Measurements from ENCODE around the gene LHX4.

Gene LHX4

GRCh38 chr1:180265201-180265600, 35.1 kb downstream of the LHX4 start:
- Histone ChIP-seq H3K27me3 (ENCODE audit: low read depth) (no peaks in the 10 kb centered on the region), H3K4me3 (no peak overlapping the region), H3K4me1 (no peaks in the 10 kb centered on the region), H3K36me3 (replicated peaks) (peaks cover 2% of the 10 kb centered on the region), H3K9me3 (no peaks in the 10 kb centered on the region)
- no peak for DNase-seq (ENCODE audit: low spot score in 2 of 2)
- in situ Hi-C loops (cut with MboI; ENCODE audit: low sequenced_read_pairs) = loop anchor here (10.0 kb wide), 1 partner anchor 60 kb away; no protein-coding TSS in a partner anchor

GRCh38 chr1:180265871-180266270, 35.8 kb downstream of the LHX4 start:
- in situ Hi-C loops (cut with MboI; ENCODE audit: low sequenced_read_pairs) = loop anchor here (10.0 kb wide), 1 partner anchor 61 kb away; no protein-coding TSS in a partner anchor
- H3K9me3 ChIP-seq = no peaks in the 10 kb centered on the region
- H3K4me3 ChIP-seq = no peak overlapping the region
- no peak for DNase-seq (ENCODE audit: low spot score in 2 of 2)
- peaks cover 3% of the 10 kb centered on the region for H3K36me3 ChIP-seq (replicated peaks)
- no peaks in the 10 kb centered on the region for H3K4me1 ChIP-seq
- H3K27me3 ChIP-seq (ENCODE audit: low read depth) = no peaks in the 10 kb centered on the region

GRCh38 chr1:180266275-180267210, 36.5 kb downstream of the LHX4 start:
- in situ Hi-C loops (cut with MboI; ENCODE audit: low sequenced_read_pairs) = loop anchor here (10.0 kb wide), 1 partner anchor 62 kb away; no protein-coding TSS in a partner anchor
- DNase-seq (ENCODE audit: low spot score in 2 of 2) = no peak
- Histone ChIP-seq H3K27me3 (ENCODE audit: low read depth) (no peaks in the 10 kb centered on the region), H3K4me3 (no peak overlapping the region), H3K4me1 (no peaks in the 10 kb centered on the region), H3K36me3 (replicated peaks) (peaks cover 7% of the 10 kb centered on the region), H3K9me3 (no peaks in the 10 kb centered on the region)

GRCh38 chr1:180267211-180267561, 37.1 kb downstream of the LHX4 start:
- Histone ChIP-seq H3K27me3 (ENCODE audit: low read depth) (no peaks in the 10 kb centered on the region), H3K9me3 (no peaks in the 10 kb centered on the region), H3K36me3 (replicated peaks) (peaks cover 7% of the 10 kb centered on the region), H3K4me1 (no peaks in the 10 kb centered on the region), H3K4me3 (no peak overlapping the region)
- in situ Hi-C loops (cut with MboI; ENCODE audit: low sequenced_read_pairs) = loop anchor here (10.0 kb wide), 1 partner anchor 62 kb away; no protein-coding TSS in a partner anchor
- no peak for DNase-seq (ENCODE audit: low spot score in 2 of 2)

- H3K27me3 ChIP-seq (ENCODE audit: low read depth) = no peaks in the 10 kb centered on the region
- H3K36me3 ChIP-seq (replicated peaks) = peaks cover 7% of the 10 kb centered on the region
- H3K9me3 ChIP-seq = no peaks in the 10 kb centered on the region
- no peak for DNase-seq (ENCODE audit: low spot score in 2 of 2)
- in situ Hi-C loops (cut with MboI; ENCODE audit: low sequenced_read_pairs) = loop anchor here (10.0 kb wide), 1 partner anchor 63 kb away; no protein-coding TSS in a partner anchor
- no peak overlapping the region for H3K4me3 ChIP-seq
- no peaks in the 10 kb centered on the region for H3K4me1 ChIP-seq
Measured at GRCh38 chr1:180267761-180268555, 37.9 kb downstream of the LHX4 start.

GRCh38 chr1:180268556-180269075, 38.6 kb downstream of the LHX4 start:
- H3K27me3 ChIP-seq (ENCODE audit: low read depth) = no peaks in the 10 kb centered on the region
- H3K4me3 ChIP-seq = no peak overlapping the region
- no peaks in the 10 kb centered on the region for H3K4me1 ChIP-seq
- H3K9me3 ChIP-seq = no peaks in the 10 kb centered on the region
- in situ Hi-C loops (cut with MboI; ENCODE audit: low sequenced_read_pairs) = loop anchor here (10.0 kb wide), 1 partner anchor 64 kb away; no protein-coding TSS in a partner anchor
- peaks cover 14% of the 10 kb centered on the region for H3K36me3 ChIP-seq (replicated peaks)
- DNase-seq (ENCODE audit: low spot score in 2 of 2) = no peak

GRCh38 chr1:180269645-180270529, 39.8 kb downstream of the LHX4 start:
- H3K27me3 ChIP-seq (ENCODE audit: low read depth) = no peaks in the 10 kb centered on the region
- in situ Hi-C loops (cut with MboI; ENCODE audit: low sequenced_read_pairs) = loop anchor here (10.0 kb wide), 1 partner anchor 65 kb away; no protein-coding TSS in a partner anchor
- DNase-seq (ENCODE audit: low spot score in 2 of 2) = no peak
- no peak overlapping the region for H3K4me3 ChIP-seq
- no peaks in the 10 kb centered on the region for H3K4me1 ChIP-seq
- H3K9me3 ChIP-seq = no peaks in the 10 kb centered on the region
- peaks cover 25% of the 10 kb centered on the region for H3K36me3 ChIP-seq (replicated peaks)

- Histone ChIP-seq H3K9me3 (no peaks in the 10 kb centered on the region), H3K36me3 (replicated peaks) (peaks cover 29% of the 10 kb centered on the region), H3K4me1 (no peaks in the 10 kb centered on the region), H3K4me3 (no peak overlapping the region), H3K27me3 (ENCODE audit: low read depth) (no peaks in the 10 kb centered on the region)
- in situ Hi-C loops (cut with MboI; ENCODE audit: low sequenced_read_pairs) = no loop called here
- no peak for DNase-seq (ENCODE audit: low spot score in 2 of 2)
Measured at GRCh38 chr1:180270530-180271271, 40.6 kb downstream of the LHX4 start.

GRCh38 chr1:180271272-180272255, 41.5 kb downstream of the LHX4 start:
- no peak for DNase-seq (ENCODE audit: low spot score in 2 of 2)
- H3K27me3 ChIP-seq (ENCODE audit: low read depth) = no peaks in the 10 kb centered on the region
- in situ Hi-C loops (cut with MboI; ENCODE audit: low sequenced_read_pairs) = no loop called here
- H3K9me3 ChIP-seq = no peaks in the 10 kb centered on the region
- H3K36me3 ChIP-seq (replicated peaks) = peaks cover 29% of the 10 kb centered on the region
- no peak overlapping the region for H3K4me3 ChIP-seq
- H3K4me1 ChIP-seq = no peaks in the 10 kb centered on the region

GRCh38 chr1:180272395-180272794, 42.3 kb downstream of the LHX4 start:
- no peaks in the 10 kb centered on the region for H3K9me3 ChIP-seq
- H3K4me3 ChIP-seq = no peak overlapping the region
- no peak for DNase-seq (ENCODE audit: low spot score in 2 of 2)
- in situ Hi-C loops (cut with MboI; ENCODE audit: low sequenced_read_pairs) = no loop called here
- peaks cover 29% of the 10 kb centered on the region for H3K36me3 ChIP-seq (replicated peaks)
- no peaks in the 10 kb centered on the region for H3K4me1 ChIP-seq
- no peaks in the 10 kb centered on the region for H3K27me3 ChIP-seq (ENCODE audit: low read depth)

GRCh38 chr1:180273066-180273465, 43.0 kb downstream of the LHX4 start:
- in situ Hi-C loops (cut with MboI; ENCODE audit: low sequenced_read_pairs) = no loop called here
- Histone ChIP-seq H3K9me3 (no peaks in the 10 kb centered on the region), H3K27me3 (ENCODE audit: low read depth) (no peaks in the 10 kb centered on the region), H3K4me3 (no peak overlapping the region), H3K36me3 (replicated peaks) (peaks cover 29% of the 10 kb centered on the region), H3K4me1 (no peaks in the 10 kb centered on the region)
- DNase-seq (ENCODE audit: low spot score in 2 of 2) = no peak

Measured in HAP-1 (cell line).